Measurements from ENCODE around the gene ALG1.

DNA sequence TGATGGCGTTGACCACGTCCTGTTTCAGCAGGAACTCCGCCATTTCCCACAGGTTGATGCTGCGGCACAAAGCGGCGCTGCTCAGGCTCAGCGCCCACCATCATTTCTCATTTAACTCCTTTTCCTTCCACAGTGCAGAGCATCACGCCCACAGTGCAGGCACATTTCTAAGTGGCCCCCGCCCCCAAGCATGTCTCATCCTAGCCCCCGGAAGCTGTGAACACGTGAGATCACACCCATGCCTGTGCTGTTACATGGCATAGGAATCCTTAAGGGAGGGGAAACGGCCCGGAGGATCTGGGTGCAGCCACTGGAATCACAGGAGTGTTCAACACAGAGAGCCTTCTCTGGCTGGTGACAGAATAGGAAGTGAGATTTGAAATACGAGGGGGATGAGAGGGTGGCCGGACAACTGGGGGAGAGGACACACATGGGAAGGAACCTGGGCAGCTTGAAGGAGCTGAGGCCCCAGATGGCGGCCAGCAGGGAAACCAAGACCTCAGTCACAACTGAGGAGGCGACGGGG is 42.6 kb upstream of the ALG1 start:
- no peak for TF ChIP-seq CHD4 (IDR thresholded peaks at IDR 0.05; ENCODE audit: borderline replicate concordance)
- TF ChIP-seq, protein P1, sequence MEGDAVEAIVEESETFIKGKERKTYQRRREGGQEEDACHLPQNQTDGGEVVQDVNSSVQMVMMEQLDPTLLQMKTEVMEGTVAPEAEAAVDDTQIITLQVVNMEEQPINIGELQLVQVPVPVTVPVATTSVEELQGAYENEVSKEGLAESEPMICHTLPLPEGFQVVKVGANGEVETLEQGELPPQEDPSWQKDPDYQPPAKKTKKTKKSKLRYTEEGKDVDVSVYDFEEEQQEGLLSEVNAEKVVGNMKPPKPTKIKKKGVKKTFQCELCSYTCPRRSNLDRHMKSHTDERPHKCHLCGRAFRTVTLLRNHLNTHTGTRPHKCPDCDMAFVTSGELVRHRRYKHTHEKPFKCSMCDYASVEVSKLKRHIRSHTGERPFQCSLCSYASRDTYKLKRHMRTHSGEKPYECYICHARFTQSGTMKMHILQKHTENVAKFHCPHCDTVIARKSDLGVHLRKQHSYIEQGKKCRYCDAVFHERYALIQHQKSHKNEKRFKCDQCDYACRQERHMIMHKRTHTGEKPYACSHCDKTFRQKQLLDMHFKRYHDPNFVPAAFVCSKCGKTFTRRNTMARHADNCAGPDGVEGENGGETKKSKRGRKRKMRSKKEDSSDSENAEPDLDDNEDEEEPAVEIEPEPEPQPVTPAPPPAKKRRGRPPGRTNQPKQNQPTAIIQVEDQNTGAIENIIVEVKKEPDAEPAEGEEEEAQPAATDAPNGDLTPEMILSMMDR (IDR thresholded peaks at IDR 0.05), result no peak
- TF ChIP-seq RNF2 (IDR thresholded peaks at IDR 0.05; ENCODE audit: borderline replicate concordance, low read depth), result no peak
- no peak for TF ChIP-seq POLR2A (IDR thresholded peaks at IDR 0.05; ENCODE audit: low read length)
